Lower leg skin (tissue), 4 donors: ENCODE measurements around the gene ZNF736. TPM values are rescaled to one million over a fixed set of nuclear protein-coding genes. Genes with fewer than 3 reads are reported as not detected.
"Not testable (repeated sequence)": the region's sequence is repeated elsewhere in the genome, so short reads cannot be mapped to it uniquely, and the experiment has no call there.

Source experiments
- DNase-seq, 2 donors: peaks; one replicate each; pipeline ENCODE4 v3.0.0-alpha.2; 2019; ENCODE audit warnings: low spot score in 2 of 2
- H3K4me3 ChIP-seq: fragments of 200-600 bp; sonication (generic); 2 replicates; pipeline ENCODE4 v1.5.1; 2017; ENCODE audit warnings: mild to moderate bottlenecking, low read depth; ENCODE audit not compliant: poor library complexity, severe bottlenecking
- CTCF ChIP-seq, 3 donors: fragments of 450-650 bp; IDR thresholded peaks; one replicate each; pipeline ENCODE4 v1.5.1; 2016; ENCODE audit warnings: antibody characterized with exemption in 3 of 3, mild to moderate bottlenecking in 3 of 3, moderate library complexity in 2 of 3
- POLR2A ChIP-seq, 2 donors: fragments of 450-650 bp; IDR thresholded peaks; one replicate each; pipeline ENCODE4 v1.6.1; 2016 to 2017; ENCODE audit warnings: antibody characterized with exemption in 2 of 2, mild to moderate bottlenecking in 1 of 2, moderate library complexity in 1 of 2
- WGBS, 2 donors: methylation state at CpG; one replicate each; pipeline ENCODE4 v1.1.5; 2018; 5-methylcytosine and 5-hydroxymethylcytosine counted together
- intact Hi-C: fragments of 100-400 bp; cut with DNase I; formaldehyde crosslinking; loops from one replicate; pipeline ENCODE4 v1.15.0; 2023; ENCODE audit warnings: low total_unique reads
- total RNA-seq, 4 donors: library from RNA; depleted of rRNA; stranded (reverse); fragments of >200 nt; gene quantifications; one replicate each; pipeline ENCODE4 v1.1.0, GENCODE V29; 2016

Gene ZNF736
- total RNA-seq, 4 donors from 2014 or later: 2.7 to 20.7 (median 7.5) TPM

GRCh38 chr7:64314566-64314965 lies 805 bp downstream of the ZNF736 start:
- TF ChIP-seq CTCF (IDR thresholded peaks at IDR 0.05) (no peak), POLR2A (IDR thresholded peaks at IDR 0.05) (no peak)
- intact Hi-C loops: no loop called here
- DNase-seq: no peak
- 8 to 11% methylated on average over 10 of the region's 10 CpGs for WGBS, 2 donors
- H3K4me3 ChIP-seq: peak overlapping the region; percentile 59

DNA sequence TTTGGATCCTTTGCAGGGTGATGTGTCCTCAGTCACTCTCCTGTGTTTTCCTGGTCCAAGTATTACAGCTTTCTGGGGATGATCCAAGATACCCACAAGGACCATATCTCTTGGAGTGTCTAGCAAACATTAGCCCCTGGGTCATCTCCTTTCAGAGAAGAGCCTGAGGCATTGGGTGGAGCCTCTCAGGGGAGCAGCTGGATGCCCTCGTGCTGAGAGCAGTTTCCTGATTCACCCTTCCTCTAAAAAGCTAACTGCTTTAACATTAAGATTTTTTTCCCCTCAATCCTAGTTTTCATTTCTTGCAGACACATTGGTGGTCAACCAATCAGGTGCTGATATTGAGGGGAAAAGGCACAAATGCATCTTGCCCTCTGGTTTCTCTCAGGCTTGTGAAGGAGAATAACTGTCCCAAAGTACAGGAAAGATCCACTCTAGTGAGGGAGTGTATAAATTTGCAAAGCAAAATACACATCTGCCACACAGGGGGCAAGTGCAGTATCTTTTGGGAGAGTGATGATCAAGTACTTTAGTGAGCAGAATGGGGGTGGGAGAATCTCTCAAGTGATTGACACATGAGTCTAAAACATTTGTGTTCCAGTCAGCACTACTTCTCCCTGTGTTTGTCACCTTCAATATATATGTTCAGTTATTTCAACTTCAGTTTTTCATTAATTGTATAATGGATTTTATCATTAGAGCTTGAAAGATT lies 2.4 kb downstream of the ZNF736 start:
- intact Hi-C loops, DNase-seq, H3K4me3 ChIP-seq: not testable (repeated sequence)
- WGBS, 2 donors: 18 to 24% methylated on average over 1 of the region's 1 CpG

DNA sequence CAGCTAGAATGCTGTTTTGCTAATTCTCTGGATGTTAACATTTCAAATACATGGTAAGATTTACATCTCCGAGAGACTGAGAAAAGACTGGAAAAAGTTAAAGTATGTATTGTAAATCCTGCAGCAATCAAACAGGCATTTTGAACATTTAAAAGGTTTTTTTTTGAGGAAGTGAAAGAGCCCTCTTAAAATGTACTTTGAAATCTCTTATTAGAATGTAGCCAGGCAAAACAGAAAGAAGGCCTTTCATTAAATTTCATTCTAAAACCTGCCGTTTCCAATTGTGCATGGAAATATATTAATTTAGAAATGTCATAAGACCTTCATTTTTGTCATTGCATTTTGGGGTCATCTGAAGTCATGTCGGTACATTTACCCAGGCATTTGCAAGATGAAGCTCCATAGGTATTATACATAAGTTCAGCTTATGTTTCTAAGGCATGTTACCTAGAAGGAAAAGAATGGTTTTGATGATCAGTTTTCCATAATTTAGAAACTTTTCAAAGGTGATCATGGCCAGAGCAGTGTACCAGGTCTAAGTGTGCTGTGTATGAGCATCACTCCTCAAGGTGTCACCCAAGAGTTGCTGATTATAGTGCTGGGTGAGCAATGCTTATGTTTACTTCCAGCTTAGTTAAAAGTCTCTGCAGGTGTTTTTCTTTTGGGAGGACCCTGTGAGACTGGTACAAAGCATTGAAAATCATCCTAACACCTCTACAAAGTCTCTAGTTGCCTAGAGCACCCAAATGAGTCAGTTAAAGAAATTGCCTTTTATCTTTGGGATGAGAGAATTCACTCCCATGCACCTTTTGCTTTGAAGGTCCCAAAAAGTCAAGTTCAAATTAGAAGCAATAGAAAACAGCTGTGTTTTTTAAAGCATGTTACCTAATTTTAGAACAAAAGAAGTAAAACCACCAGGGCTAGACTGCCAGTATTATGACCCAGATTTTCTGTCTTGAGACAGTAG lies 7.1 kb downstream of the ZNF736 start:
- DNase-seq: no peak
- WGBS, 2 donors: 85 to 89% methylated on average over 3 of the region's 3 CpGs
- TF ChIP-seq CTCF (IDR thresholded peaks at IDR 0.05): no peak
- H3K4me3 ChIP-seq: no peak overlapping the region
- intact Hi-C loops: no loop called here

GRCh38 chr7:64324166-64324565 lies 10.4 kb downstream of the ZNF736 start:
- intact Hi-C loops, H3K4me3 ChIP-seq, DNase-seq: not testable (repeated sequence)
- 79 to 87% methylated on average over 3 of the region's 3 CpGs for WGBS, 2 donors

DNA sequence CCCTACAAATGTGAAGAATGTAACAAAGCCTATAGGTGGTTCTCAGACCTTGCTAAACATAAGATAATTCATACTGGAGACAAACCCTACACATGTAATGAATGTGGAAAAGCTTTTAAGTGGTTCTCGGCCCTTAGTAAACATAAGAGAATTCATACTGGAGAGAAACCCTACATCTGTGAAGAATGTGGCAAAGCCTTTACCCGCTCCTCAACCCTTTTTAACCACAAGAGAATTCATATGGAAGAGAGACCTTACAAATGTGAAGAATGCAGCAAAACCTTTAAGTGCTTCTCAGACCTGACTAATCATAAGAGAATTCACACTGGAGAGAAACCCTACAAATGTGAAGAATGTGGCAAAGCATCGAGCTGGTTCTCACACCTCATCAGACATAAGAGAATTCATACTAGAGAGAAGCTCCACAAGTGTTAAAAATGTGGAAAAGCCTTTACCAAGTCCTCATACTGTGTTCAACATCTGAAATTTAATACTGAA lies 35.0 kb downstream of the ZNF736 start:
- WGBS, 2 donors: 93 to 98% methylated on average over 3 of the region's 3 CpGs
- intact Hi-C loops: not testable (repeated sequence)

DNA sequence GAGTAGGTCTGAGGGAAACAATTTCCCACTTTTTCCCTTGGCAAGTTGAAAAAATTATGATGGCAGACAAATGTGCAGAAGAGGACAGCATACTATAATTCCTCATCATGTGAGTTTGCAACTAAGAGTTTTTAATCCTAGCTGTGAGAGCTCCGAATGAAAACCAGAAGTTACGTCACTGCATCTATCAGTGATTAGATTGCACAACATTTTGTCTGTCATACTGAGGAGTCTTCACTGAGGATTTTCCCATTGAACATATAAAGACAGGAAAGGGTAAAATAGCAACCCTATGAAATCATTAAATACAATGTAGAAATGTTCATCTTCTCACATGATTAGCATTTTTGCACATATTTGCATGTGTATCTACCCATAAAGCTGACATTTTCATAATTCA lies 45.8 kb downstream of the ZNF736 start:
- DNase-seq: no peak
- no peak overlapping the region for H3K4me3 ChIP-seq
- WGBS, 2 donors: 91 to 97% methylated on average over 2 of the region's 2 CpGs
- no peak for TF ChIP-seq POLR2A (IDR thresholded peaks at IDR 0.05)
- no peak for TF ChIP-seq CTCF (IDR thresholded peaks at IDR 0.05)
- intact Hi-C loops: no loop called here

More for the DNA sequence above, 35.0 kb downstream of the ZNF736 start:
- DNase-seq, H3K4me3 ChIP-seq: not testable (repeated sequence)

DNA sequence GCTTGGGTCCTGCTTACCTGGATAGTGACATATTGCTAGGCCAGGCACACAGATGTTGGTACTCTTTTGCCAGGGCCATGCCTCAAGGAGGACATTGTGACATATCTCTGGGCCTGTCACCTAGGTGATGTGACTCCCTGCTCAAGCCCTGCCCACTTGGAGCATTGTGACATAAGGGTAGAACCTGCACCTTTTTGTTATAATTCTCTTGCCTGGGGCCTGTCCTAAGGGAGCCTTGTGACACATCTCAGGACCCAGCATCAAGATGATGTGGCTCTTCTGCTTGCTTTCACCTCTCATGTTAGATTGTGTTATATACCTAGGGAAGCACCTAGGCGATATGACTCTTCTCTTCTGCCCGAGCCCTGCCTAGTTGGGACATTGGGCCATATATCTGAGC lies 57.4 kb downstream of the ZNF736 start:
- no peak for TF ChIP-seq CTCF (IDR thresholded peaks at IDR 0.05)
- no peak for TF ChIP-seq POLR2A (IDR thresholded peaks at IDR 0.05)
- WGBS, 2 donors: 89 to 97% methylated on average over 2 of the region's 2 CpGs
- intact Hi-C loops: no loop called here
- no peak for DNase-seq
- no peak overlapping the region for H3K4me3 ChIP-seq
